Stomach smooth muscle (tissue), 2 donors: ENCODE data around the gene ETV3L.
"Not testable (repeated sequence)": the region's sequence is repeated elsewhere in the genome, so short reads cannot be mapped to it uniquely, and the experiment has no call there.

Experiments
- H3K27ac ChIP-seq: one replicate; pipeline ENCODE4 v1.7.0; 2013; ENCODE audit warnings: mild to moderate bottlenecking, low read length, inconsistent platforms
- H3K27me3 ChIP-seq, 2 donors: one replicate each; pipeline ENCODE4 v1.7.0; 2013; ENCODE audit warnings: low read length in 2 of 2; ENCODE audit not compliant: insufficient read depth in 2 of 2, control insufficient read depth in 1 of 2
- H3K36me3 ChIP-seq, 2 donors: one replicate each; pipeline ENCODE4 v1.7.0; 2013; ENCODE audit warnings: low read length in 2 of 2; ENCODE audit not compliant: control insufficient read depth in 2 of 2, insufficient read depth in 2 of 2
- H3K4me1 ChIP-seq: one replicate; pipeline ENCODE4 v1.7.0; 2013; ENCODE audit warnings: low read length; ENCODE audit not compliant: control insufficient read depth, insufficient read depth
- H3K4me3 ChIP-seq, 2 donors: one replicate each; pipeline ENCODE4 v1.7.0; 2013; ENCODE audit warnings: low read length in 2 of 2
- H3K9ac ChIP-seq, 2 donors: one replicate each; pipeline ENCODE4 v1.7.0; 2013; ENCODE audit warnings: low read length in 2 of 2, mild to moderate bottlenecking in 1 of 2
- H3K9me3 ChIP-seq, 2 donors: one replicate each; pipeline ENCODE4 v1.7.0; 2013; ENCODE audit warnings: low read length in 2 of 2; ENCODE audit not compliant: control insufficient read depth in 2 of 2
- donor health status: healthy.
- donor health status: Pancreatic carcinoma.

Gene ETV3L

GRCh38 chr1:157080714-157081113 lies 18.9 kb downstream of the ETV3L start:
- H3K9ac ChIP-seq = no peak overlapping the region
- no peak overlapping the region for H3K27ac ChIP-seq
- H3K27me3 ChIP-seq = peaks cover 0 to 2% of the 10 kb centered on the region in 2 donors
- no peak overlapping the region for H3K4me3 ChIP-seq
- no peaks in the 10 kb centered on the region for H3K9me3 ChIP-seq
- no peaks in the 10 kb centered on the region for H3K4me1 ChIP-seq
- H3K36me3 ChIP-seq = no peaks in the 10 kb centered on the region

GRCh38 chr1:157077394-157077793 lies 22.2 kb downstream of the ETV3L start:
- Histone ChIP-seq H3K36me3 (no peaks in the 10 kb centered on the region), H3K27ac (no peak overlapping the region), H3K27me3 (peaks cover 0 to 2% of the 10 kb centered on the region in 2 donors), H3K4me1 (peaks cover 3% of the 10 kb centered on the region), H3K4me3 (no peak overlapping the region), H3K9me3 (no peaks in the 10 kb centered on the region), H3K9ac (no peak overlapping the region)

- H3K27ac ChIP-seq = no peak overlapping the region
- H3K9me3 ChIP-seq = no peaks in the 10 kb centered on the region
- no peak overlapping the region for H3K9ac ChIP-seq
- H3K27me3 ChIP-seq = peaks cover 0 to under 1% of the 10 kb centered on the region in 2 donors
- no peaks in the 10 kb centered on the region for H3K36me3 ChIP-seq
- H3K4me1 ChIP-seq = peaks cover 3% of the 10 kb centered on the region
- peak overlapping the region in 1 of 2 donors; percentile 54 for H3K4me3 ChIP-seq
These were observed 25.5 kb downstream of the ETV3L start for GRCh38 chr1:157073944-157074685.

GRCh38 chr1:157069601-157070000 lies 30.0 kb downstream of the ETV3L start:
- Histone ChIP-seq H3K27me3 (no peaks in the 10 kb centered on the region), H3K9me3 (no peaks in the 10 kb centered on the region), H3K4me1 (peaks cover 3% of the 10 kb centered on the region), H3K36me3 (no peaks in the 10 kb centered on the region), H3K9ac (no peak overlapping the region), H3K4me3 (no peak overlapping the region), H3K27ac (no peak overlapping the region)

- H3K9me3 ChIP-seq, H3K36me3 ChIP-seq, H3K9ac ChIP-seq, H3K27ac ChIP-seq, H3K4me3 ChIP-seq, H3K4me1 ChIP-seq, H3K27me3 ChIP-seq: not testable (repeated sequence)
These were observed 40.4 kb downstream of the ETV3L start for GRCh38 chr1:157059241-157059640.

- H3K9ac ChIP-seq = no peak overlapping the region
- no peak overlapping the region for H3K27ac ChIP-seq
- no peaks in the 10 kb centered on the region for H3K36me3 ChIP-seq
- no peaks in the 10 kb centered on the region for H3K27me3 ChIP-seq
- no peak overlapping the region for H3K4me3 ChIP-seq
- no peaks in the 10 kb centered on the region for H3K4me1 ChIP-seq
- no peaks in the 10 kb centered on the region for H3K9me3 ChIP-seq
These were observed 43.3 kb downstream of the ETV3L start for GRCh38 chr1:157056269-157056668.

- H3K4me1 ChIP-seq, H3K27ac ChIP-seq, H3K4me3 ChIP-seq, H3K9me3 ChIP-seq, H3K36me3 ChIP-seq, H3K27me3 ChIP-seq, H3K9ac ChIP-seq: not testable (repeated sequence)
These were observed 43.9 kb downstream of the ETV3L start for GRCh38 chr1:157055729-157056128.

- H3K36me3 ChIP-seq = no peaks in the 10 kb centered on the region
- no peaks in the 10 kb centered on the region for H3K27me3 ChIP-seq
- no peak overlapping the region for H3K27ac ChIP-seq
- H3K4me1 ChIP-seq = peaks cover 7% of the 10 kb centered on the region
- no peak overlapping the region for H3K9ac ChIP-seq
- H3K4me3 ChIP-seq = no peak overlapping the region
- no peaks in the 10 kb centered on the region for H3K9me3 ChIP-seq
These were observed 48.8 kb downstream of the ETV3L start for GRCh38 chr1:157050836-157051235.

- no peak overlapping the region for H3K27ac ChIP-seq
- H3K4me3 ChIP-seq = no peak overlapping the region
- no peaks in the 10 kb centered on the region for H3K9me3 ChIP-seq
- H3K27me3 ChIP-seq = no peaks in the 10 kb centered on the region
- H3K4me1 ChIP-seq = peaks cover 32% of the 10 kb centered on the region
- H3K9ac ChIP-seq = no peak overlapping the region
- H3K36me3 ChIP-seq = no peaks in the 10 kb centered on the region
These were observed 52.6 kb downstream of the ETV3L start for GRCh38 chr1:157047062-157047410.

GRCh38 chr1:157045250-157046218 lies 54.1 kb downstream of the ETV3L start, which contains the start of gene ARHGEF11:
ARHGEF11 (minus strand) TSS chr1:157045742; CDS start chr1:157044330, 1,412 bp downstream.
- H3K36me3 ChIP-seq = no peaks in the 10 kb centered on the region
- no peaks in the 10 kb centered on the region for H3K27me3 ChIP-seq
- no peaks in the 10 kb centered on the region for H3K9me3 ChIP-seq
- H3K4me3 ChIP-seq = peak within 1 kb of the TSS; percentile 83 to 95
- peak within 1 kb of the TSS; percentile 86 for H3K27ac ChIP-seq
- peaks cover 32% of the 10 kb centered on the region for H3K4me1 ChIP-seq
- H3K9ac ChIP-seq = peak within 1 kb of the TSS; percentile 93 to 94
